ENCODE results near the gene ARPC5L. TPM values are rescaled to one million over a fixed set of nuclear protein-coding genes. Genes with fewer than 3 reads are reported as not detected.
A peak's percentile ranks its signal among the peaks of the same experiment; 100 is the strongest.

The ARPC5L gene
- total RNA-seq, 4 donors from 2014 or later, result 19.8 to 29.6 (median 20.4) TPM

DNA sequence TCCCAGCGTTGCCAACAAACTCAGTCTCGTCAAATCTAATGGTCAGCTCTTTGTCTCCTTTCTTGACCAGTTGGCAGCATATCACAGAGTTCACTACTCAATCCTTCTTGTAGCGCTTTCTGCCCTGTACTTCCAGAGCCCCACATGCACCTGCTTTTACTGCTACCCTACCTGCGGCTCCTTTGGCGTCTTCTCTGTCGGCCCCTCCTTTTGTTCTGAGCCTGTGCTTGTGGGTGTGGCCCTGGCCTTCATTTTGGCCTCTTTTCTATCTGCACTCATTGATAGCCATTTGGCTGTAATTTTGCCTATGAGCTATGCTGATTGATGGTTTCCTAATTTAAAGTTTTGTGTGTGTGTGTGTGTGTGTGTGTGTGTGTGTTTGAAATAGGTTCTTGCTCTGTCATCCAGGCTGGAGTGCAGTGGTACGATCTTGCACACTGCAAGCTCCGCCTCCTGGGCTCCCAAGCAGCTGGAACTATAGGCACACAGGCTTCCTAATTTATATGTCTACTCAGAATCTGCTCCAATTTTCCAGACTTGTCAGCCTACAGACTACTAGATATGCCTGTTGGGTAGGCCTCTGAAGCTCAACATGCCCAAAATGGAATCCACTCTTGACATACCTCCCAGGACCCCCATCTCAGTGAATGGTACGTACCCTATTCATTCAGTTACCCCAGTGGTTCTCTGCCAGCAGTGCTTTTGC lies 32.3 kb downstream of the ARPC5L start:
- intact Hi-C loops (cut with DNase I), result no loop called here
- no peaks in the 10 kb centered on the region for H3K27me3 ChIP-seq
- DNase-seq, result no peak
- H3K4me1 ChIP-seq, result no peaks in the 10 kb centered on the region
- H3K4me3 ChIP-seq (replicated peaks in 1 of 3), result no peak overlapping the region
- peaks cover 24 to 48% of the 10 kb centered on the region in 2 donors for H3K36me3 ChIP-seq
- 91 to 93% methylated on average over 9 of the region's 9 CpGs for WGBS, 2 donors
- no peaks in the 10 kb centered on the region for H3K9me3 ChIP-seq
- no peak overlapping the region for H3K27ac ChIP-seq
- no peak for TF ChIP-seq POLR2A (IDR thresholded peaks at IDR 0.05)
- TF ChIP-seq, protein P1, sequence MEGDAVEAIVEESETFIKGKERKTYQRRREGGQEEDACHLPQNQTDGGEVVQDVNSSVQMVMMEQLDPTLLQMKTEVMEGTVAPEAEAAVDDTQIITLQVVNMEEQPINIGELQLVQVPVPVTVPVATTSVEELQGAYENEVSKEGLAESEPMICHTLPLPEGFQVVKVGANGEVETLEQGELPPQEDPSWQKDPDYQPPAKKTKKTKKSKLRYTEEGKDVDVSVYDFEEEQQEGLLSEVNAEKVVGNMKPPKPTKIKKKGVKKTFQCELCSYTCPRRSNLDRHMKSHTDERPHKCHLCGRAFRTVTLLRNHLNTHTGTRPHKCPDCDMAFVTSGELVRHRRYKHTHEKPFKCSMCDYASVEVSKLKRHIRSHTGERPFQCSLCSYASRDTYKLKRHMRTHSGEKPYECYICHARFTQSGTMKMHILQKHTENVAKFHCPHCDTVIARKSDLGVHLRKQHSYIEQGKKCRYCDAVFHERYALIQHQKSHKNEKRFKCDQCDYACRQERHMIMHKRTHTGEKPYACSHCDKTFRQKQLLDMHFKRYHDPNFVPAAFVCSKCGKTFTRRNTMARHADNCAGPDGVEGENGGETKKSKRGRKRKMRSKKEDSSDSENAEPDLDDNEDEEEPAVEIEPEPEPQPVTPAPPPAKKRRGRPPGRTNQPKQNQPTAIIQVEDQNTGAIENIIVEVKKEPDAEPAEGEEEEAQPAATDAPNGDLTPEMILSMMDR (IDR thresholded peaks at IDR 0.05), result no peak

DNA sequence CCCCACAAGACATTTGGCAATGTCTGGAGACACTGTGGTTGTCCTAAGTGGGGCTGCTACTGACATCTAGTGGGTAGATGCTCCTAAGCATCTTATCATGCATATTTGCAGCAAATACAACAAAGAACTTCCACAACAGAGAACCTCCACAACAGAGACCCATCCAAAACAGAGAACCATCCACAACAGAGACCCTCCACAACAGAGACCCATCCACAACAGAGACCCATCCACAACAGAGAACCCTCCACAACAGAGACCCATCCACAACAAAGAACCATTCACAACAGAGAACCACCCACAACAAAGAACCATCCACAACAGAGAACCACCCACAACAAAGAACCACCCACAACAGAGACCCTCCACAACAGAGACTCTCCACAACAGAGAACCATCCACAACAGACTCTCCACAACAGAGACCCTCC lies 32.8 kb downstream of the ARPC5L start:
- no peaks in the 10 kb centered on the region for H3K27me3 ChIP-seq
- H3K27ac ChIP-seq, result no peak overlapping the region
- peak in 1 of 2 donors; percentile 5 for DNase-seq
- no peaks in the 10 kb centered on the region for H3K9me3 ChIP-seq
- no peak overlapping the region for H3K4me3 ChIP-seq (replicated peaks in 1 of 3)
- TF ChIP-seq POLR2A (IDR thresholded peaks at IDR 0.05), result no peak
- TF ChIP-seq, protein P1 (IDR thresholded peaks at IDR 0.05), result peak in 2 of 6 experiments; percentile 13 to 38
- intact Hi-C loops (cut with DNase I), result no loop called here
- peaks cover 25 to 48% of the 10 kb centered on the region in 2 donors for H3K36me3 ChIP-seq
- no peaks in the 10 kb centered on the region for H3K4me1 ChIP-seq

DNA sequence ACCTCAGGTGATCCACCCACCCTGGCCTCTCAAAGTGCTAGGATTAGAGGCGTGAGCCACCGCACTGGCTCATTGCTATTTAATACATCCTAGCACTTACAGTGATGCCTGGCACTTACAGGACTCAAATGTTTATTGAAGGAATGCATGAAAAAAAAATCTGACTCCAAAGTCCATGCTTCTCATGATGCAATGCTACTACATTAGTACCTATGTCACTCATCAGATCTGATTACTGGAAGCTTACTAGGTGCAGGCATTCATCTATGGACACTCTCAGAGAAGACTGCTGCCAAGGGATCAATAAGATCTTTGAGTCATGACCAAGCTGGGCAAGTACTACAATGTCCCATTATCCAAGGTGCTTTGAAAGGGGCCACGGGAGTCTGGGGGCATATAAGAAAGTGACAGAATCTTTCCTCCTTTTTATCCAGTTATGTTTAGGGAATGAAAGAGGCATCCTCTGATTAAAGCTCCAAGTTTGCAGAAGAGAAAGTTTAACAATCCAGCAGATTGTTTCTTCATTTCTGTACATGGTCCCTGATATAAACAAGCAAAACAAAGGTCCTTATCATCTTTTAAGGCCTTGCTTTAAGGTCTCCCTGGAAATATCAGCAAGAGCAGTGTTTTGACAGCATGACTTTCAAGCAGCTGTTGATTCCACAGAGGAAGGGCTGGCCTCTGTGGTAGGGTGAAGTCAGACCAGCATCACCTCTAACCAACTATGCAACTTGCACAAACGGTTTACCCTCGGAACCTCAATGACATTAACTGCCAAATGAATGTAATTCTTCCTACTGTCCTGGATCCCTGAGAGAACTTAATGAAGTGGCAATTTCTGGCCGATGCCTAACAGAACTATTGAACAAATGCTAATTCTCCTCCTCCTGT lies 35.9 kb downstream of the ARPC5L start:
- intact Hi-C loops (cut with DNase I), result no loop called here
- DNase-seq, result no peak
- H3K27ac ChIP-seq, result no peak overlapping the region
- WGBS, 2 donors, result 91 to 98% methylated on average over 6 of the region's 6 CpGs
- TF ChIP-seq, protein P1 (IDR thresholded peaks at IDR 0.05), result no peak
- TF ChIP-seq POLR2A (IDR thresholded peaks at IDR 0.05), result no peak
- no peaks in the 10 kb centered on the region for H3K27me3 ChIP-seq
- H3K36me3 ChIP-seq, result peaks cover 28 to 32% of the 10 kb centered on the region in 2 donors
- no peaks in the 10 kb centered on the region for H3K9me3 ChIP-seq
- no peaks in the 10 kb centered on the region for H3K4me1 ChIP-seq
- no peak overlapping the region for H3K4me3 ChIP-seq (replicated peaks in 1 of 3)

DNA sequence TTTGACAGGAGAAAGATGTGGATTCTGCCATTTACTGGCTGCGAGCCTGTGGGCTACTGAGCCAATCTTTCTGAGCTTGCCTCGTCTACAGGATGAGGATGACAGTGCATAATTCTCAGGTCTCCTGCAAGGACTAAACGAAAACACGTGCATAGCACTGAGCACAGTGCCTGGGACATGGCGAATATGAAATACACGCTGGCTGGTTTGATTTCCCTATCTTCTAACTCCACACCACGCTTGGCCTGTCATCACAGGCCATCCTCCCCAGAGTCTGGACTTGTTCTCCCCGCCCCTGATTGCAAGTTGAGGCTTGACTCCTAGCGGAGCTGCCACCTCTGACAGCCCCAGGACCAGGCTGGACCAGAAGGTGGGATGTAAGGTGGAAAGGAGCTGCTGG lies 37.9 kb downstream of the ARPC5L start:
- peaks cover 25 to 28% of the 10 kb centered on the region in 2 donors for H3K36me3 ChIP-seq
- no peaks in the 10 kb centered on the region for H3K9me3 ChIP-seq
- no peak overlapping the region for H3K27ac ChIP-seq
- no peaks in the 10 kb centered on the region for H3K27me3 ChIP-seq
- TF ChIP-seq, protein P1 (IDR thresholded peaks at IDR 0.05), result no peak
- no peak for TF ChIP-seq POLR2A (IDR thresholded peaks at IDR 0.05)
- intact Hi-C loops (cut with DNase I), result no loop called here
- H3K4me3 ChIP-seq (replicated peaks in 1 of 3), result no peak overlapping the region
- WGBS, 2 donors, result 96 to 98% methylated on average over 9 of the region's 9 CpGs
- H3K4me1 ChIP-seq, result no peaks in the 10 kb centered on the region
- no peak for DNase-seq

DNA sequence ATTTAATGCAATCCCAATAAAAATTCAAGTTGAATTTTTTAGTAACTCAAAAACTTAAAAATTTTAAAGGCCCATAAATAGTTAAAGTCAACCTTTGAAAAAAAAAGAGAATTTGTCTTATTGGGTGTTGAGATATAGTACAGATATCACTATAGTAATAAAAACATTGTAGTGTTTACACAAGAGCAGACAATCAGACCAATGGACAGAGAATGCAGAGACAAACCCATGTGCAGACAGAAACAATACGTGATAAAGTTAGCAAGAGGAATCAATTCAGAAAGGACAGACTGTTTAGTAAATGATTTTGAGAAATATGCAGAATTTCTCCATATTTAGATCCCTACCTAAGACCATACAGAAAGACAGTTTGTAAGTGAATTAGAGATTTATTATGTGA lies 45.0 kb downstream of the ARPC5L start:
- 88 to 89% methylated on average over 1 of the region's 1 CpG for whole genome bisulfite sequencing, 2 donors
- H3K4me1 ChIP-seq, result no peaks in the 10 kb centered on the region
- no peak for DNase-seq
- H3K9me3 ChIP-seq, result no peaks in the 10 kb centered on the region
- H3K36me3 ChIP-seq, result peaks cover 8 to 38% of the 10 kb centered on the region in 2 donors
- H3K27ac ChIP-seq, result no peak overlapping the region
- intact Hi-C loops (cut with DNase I), result no loop called here
- H3K27me3 ChIP-seq, result no peaks in the 10 kb centered on the region
- no peak overlapping the region for H3K4me3 ChIP-seq (replicated peaks in 1 of 3)
- TF ChIP-seq, protein P1 (IDR thresholded peaks at IDR 0.05), result no peak
- TF ChIP-seq POLR2A (IDR thresholded peaks at IDR 0.05), result no peak

Data from thyroid gland (tissue), 4 donors.